GM19467 (cell line): ENCODE results near the gene NHERF2.
A peak's percentile ranks its signal among the peaks of the same experiment; 100 is the strongest.

ENCODE experiments used
- ATAC-seq: cut with Tn5 transposase; IDR thresholded peaks from one replicate; pipeline ENCODE4 v1.9.1; 2021; ENCODE audit warnings: mild to moderate bottlenecking, moderate library complexity; ENCODE audit not compliant: unreplicated experiment

NHERF2 gene

DNA sequence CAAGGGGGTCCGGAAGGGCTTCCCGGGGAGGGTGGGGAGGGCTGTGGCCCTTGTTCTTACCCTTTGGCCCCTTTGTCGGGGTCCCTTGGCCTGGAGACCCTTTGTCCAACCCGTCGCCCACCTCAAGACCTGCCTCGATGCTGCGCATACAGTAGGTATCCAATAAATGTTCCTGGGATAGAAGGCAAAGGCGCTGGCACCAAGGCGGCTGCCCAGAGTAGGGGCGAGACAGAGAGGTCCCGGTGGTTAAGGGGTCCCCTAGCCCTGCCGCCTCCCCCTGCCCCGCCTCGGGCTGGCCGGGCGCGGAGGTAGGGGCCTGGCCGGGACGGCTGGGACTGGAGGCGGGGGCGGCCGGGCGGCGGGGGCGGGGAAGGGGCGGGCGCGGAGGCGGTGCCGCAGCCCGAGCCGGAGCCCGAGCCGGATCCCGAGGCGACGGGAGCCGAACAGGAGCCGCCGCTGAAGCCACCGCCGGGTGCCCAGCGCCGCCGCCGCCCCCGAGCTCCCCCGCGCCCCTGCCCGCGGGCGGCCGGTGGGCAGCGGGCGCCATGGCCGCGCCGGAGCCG lies at the start of gene NHERF2:
Gene NHERF2, plus strand, starts transcription at position 442 of the 563 bp plus-strand sequence. Its CDS starts 104 bp downstream, at position 546.
- no peak for ATAC-seq

- ATAC-seq: no peak
These were observed 49.5 kb upstream of the NHERF2 start for GRCh38 chr16:1976951-1977874.

- no peak for ATAC-seq
These were observed 48.8 kb upstream of the NHERF2 start for GRCh38 chr16:1977875-1978268.

- ATAC-seq: no peak
These were observed 48.1 kb upstream of the NHERF2 start for GRCh38 chr16:1978476-1979120.

- ATAC-seq: no peak
These were observed 47.3 kb upstream of the NHERF2 start for GRCh38 chr16:1979271-1980029.

GRCh38 chr16:1980030-1980769 lies 46.5 kb upstream of the NHERF2 start:
- ATAC-seq: no peak

- no peak for ATAC-seq
These were observed 46.0 kb upstream of the NHERF2 start for GRCh38 chr16:1980770-1981087.

DNA sequence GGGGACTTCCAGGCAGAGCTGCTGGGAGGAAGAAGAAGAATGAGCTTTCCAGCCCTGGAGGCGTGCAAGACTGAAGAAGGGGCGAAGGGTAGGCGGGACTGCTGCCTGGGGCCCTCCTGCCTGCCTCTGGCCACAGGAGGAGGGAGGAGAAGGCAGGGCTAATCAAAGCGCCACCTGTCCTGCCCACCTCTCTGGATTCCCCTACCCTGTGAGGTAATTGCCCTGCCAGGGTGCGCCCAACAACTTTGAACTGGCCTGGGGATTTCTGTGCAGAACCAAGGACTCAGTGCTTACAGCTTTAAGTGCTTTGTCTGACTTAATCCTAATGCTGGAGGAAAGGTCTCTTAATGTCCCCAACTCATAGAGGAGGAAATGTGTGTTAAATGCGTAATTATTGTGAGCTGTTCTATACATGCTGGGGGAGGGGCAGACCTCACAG lies 45.3 kb upstream of the NHERF2 start, which contains the start of gene NOXO1:
Gene NOXO1, minus strand, starts transcription at position 72 of the 439 bp plus-strand sequence. CDS start 290 bp downstream, outside the sequence.
- ATAC-seq: no peak

GRCh38 chr16:1982013-1982433 lies 44.7 kb upstream of the NHERF2 start:
- no peak for ATAC-seq

DNA sequence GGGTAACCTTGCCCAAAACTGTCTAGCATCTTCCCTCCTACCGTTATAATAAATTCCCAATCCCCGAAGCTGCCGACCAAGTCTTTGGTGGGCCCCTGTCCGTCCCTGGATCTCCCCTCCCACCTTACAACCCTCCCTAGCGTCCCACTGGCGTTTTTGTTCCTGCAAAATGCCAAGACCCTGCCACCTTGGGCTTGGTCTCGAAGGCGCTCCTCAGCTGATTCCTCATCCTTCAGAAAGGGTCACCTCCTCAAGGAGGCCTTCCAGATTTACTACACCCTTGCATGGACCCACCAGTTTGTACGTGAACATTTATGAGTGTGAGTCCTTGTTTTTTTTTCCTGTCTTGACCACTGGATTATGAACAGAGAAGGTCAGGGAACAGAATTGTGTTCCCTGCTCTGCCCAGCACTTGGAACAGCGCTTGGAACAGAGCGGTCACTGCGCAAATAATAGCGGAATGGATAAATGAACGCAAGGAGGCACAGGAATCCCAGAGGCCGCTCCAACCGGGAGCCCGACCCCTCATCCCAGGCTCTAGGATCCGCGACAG lies 43.6 kb upstream of the NHERF2 start:
- ATAC-seq: no peak

DNA sequence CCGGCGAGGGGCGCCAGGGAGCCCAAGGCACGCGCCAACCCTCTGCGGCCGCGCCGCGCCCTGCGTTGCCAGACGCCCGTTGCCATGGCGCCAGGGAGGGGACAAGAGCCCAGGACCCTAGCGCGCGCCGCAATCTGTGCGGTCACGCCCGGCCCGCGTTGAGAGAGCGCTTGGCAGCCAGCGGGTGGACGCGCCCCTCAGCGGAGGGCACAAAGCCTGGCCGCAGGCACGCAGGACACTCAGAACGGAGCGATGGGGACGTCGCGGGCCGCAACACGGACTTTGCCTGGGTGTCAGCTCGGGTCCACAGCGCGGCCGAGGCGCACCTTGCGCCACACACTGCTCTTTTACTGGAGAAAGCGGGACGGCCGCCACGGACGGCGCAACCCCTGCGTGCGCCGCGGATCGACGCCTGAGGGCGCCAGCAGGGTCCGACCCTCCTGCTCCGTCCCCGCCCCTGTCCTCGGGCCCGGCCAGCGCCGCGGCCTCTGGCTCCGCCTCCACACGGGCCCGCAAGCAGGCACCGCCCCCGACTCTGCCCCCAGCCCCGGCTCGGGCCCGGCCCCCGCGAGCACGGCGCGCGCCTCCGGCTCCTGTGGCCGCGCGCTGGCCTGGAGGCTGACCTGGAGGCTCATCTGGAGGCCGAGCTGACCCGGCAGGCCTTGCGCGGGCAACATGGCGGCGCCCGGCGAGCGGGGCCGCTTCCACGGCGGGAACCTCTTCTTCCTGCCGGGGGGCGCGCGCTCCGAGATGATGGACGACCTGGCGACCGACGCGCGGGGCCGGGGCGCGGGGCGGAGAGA lies 43.0 kb upstream of the NHERF2 start, which contains the start of gene GFER:
Gene GFER, plus strand, starts transcription at position 650 of the 803 bp plus-strand sequence. Its CDS starts 26 bp downstream, at position 676.
- peak; percentile 68 for ATAC-seq

- peak; percentile 4 for ATAC-seq
These were observed 42.1 kb upstream of the NHERF2 start for GRCh38 chr16:1984347-1985225.

DNA sequence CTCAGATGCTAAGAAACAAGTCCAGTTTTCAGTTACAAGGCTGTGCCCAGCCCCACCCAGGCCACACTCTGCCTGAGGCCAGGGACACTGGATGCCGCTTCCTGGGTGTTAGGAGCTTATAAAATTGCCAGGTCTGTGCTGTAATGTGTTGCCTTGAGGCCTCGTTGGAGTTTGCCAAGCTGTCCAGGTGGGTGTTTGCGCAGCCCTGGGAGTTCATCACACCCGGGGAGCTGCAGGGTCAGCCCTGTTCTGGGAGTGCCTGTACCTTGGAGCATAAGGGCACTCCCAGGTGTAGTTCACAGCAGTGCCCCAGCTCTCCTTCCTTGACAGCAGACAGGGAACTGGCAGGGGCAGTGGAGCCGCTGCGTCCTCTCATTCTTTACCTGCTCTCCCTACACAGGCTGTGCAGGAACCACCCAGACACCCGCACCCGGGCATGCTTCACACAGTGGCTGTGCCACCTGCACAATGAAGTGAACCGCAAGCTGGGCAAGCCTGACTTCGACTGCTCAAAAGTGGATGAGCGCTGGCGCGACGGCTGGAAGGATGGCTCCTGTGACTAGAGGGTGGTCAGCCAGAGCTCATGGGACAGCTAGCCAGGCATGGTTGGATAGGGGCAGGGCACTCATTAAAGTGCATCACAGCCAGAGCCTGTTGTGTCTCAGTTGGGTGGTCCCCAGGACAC lies 41.1 kb upstream of the NHERF2 start:
- no peak for ATAC-seq

DNA sequence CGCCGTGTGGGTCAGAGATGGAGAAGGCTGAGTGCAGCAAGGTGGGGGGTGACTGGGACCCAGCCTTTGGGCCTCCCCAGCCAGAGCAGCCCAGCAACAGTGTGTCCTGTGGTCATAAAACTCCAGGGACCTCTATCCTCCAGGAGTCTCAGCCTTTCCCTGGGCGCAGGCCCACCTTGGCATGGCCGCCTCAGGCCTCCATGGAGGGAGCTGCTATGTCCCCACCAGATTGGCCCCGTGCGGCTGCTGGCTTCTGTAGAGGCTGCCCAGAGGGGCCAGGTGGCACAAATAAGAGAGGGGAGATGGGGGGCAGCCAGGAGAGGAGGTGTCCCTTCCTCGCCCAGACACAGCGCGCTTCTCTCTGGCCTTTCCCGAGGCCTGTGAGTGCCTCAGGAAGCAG lies 39.5 kb upstream of the NHERF2 start:
- no peak for ATAC-seq

DNA sequence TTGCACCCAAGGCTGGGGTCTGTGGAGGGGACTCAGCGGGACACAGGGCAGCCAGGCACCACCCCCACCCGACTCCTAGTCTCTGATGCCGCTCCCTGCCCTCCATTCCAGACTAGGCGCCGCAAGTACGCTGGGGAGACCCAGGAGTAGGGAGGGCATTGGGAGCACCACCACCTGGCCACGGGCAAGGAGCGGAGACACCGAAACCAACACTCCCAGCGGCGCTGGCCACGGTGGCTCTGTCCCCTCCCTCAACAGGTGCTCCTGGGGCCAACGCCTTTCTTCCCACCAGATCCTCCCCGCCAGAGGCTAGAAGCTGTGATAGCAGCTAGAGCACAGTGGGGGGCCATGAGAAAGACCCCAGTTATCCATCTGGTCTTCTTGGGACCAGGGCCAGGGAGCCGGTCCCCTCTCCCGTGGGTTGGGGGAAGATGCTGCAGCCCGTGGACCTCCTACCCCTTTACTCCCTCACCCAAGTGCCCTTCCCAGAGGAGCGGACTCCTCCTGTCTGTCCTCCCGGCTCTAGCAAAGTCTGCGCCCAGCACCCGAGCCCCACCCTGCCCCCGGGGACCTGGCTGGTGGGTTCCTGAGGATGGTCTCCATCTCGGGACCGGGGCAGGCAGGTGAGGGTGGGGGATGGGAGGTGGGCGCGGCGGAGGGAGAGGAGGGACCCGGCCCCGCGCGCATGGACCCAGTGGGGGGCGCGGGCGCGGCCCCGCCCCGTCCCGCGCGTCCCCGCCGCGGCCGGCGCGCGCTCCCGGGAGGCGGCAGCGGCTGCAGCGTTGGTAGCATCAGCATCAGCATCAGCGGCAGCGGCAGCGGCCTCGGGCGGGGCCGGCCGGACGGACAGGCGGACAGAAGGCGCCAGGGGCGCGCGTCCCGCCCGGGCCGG lies 37.2 kb upstream of the NHERF2 start, which contains the start of gene SYNGR3:
Gene SYNGR3, plus strand, starts transcription at position 762 of the 892 bp plus-strand sequence. CDS start 133 bp downstream, outside the sequence.
- no peak for ATAC-seq

DNA sequence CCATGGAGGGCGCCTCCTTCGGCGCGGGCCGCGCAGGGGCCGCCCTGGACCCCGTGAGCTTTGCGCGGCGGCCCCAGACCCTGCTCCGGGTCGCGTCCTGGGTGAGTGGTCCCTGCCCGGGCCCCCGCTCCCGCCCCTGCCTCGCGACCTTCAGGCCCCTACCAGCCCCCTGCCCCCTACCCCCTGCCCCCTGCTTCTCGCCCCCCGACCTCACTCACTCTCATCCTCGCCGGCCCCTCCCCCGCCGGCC lies 36.7 kb upstream of the NHERF2 start:
- no peak for ATAC-seq
